ENCODE data around the gene ZNF630. TPM values are rescaled to one million over a fixed set of nuclear protein-coding genes. Genes with fewer than 3 reads are reported as not detected.
"Not testable (repeated sequence)": the region's sequence is repeated elsewhere in the genome, so short reads cannot be mapped to it uniquely, and the experiment has no call there.

ZNF630 gene
- total RNA-seq, 1 experiment from 2014 or later, result 4.4 TPM

- Histone ChIP-seq H3K9me2 (replicated peaks; ENCODE audit: low read length) (no peaks in the 10 kb centered on the region), H2AFZ (ENCODE audit: low read length) (no peak overlapping the region), H3K36me3 (ENCODE audit: low read depth, low read length) (no peaks in the 10 kb centered on the region), H3K4me3 (ENCODE audit: low read length) (no peak overlapping the region), H3K4me2 (ENCODE audit: low read length) (no peak overlapping the region), H3K4me1 (ENCODE audit: insufficient read depth, low read length) (no peaks in the 10 kb centered on the region), H3K79me2 (ENCODE audit: low read length) (no peaks in the 10 kb centered on the region), H3K9ac (ENCODE audit: low read length) (no peak overlapping the region), H4K20me1 (ENCODE audit: low read length) (no peaks in the 10 kb centered on the region), H3K27me3 (ENCODE audit: low read length) (no peaks in the 10 kb centered on the region), H3K9me3 (ENCODE audit: low read length) (no peaks in the 10 kb centered on the region), H3K27ac (ENCODE audit: low read length) (no peak overlapping the region), H3F3A (ENCODE audit: low read length, unreplicated experiment) (no peaks in the 10 kb centered on the region)
- DNase-seq (no peak), ATAC-seq (no peak)
- BruUV-seq (replicated peaks), result no TSS peak
- intact Hi-C loops (cut with micrococcal nuclease), result no loop called here
- CTCF ChIA-PET, result no interaction called here
- POLR2A ChIA-PET (ENCODE audit: unreplicated experiment), result no interaction called here
- TF ChIP-seq EZH2 (IDR thresholded peaks at IDR 0.05; ENCODE audit: low read length, unreplicated experiment) (no peak), EZH2phosphoT487 (IDR thresholded peaks at IDR 0.05; ENCODE audit: borderline replicate concordance, low read length) (no peak), CTCF (conservative IDR thresholded peaks at IDR 0.05; ENCODE audit: low read depth, low read length) (no peak)
Observed at GRCh38 chrX:48102874-48103374, 31.5 kb upstream of the ZNF630 start.

GRCh38 chrX:48101443-48101842 lies 30.0 kb upstream of the ZNF630 start:
- POLR2A ChIA-PET (ENCODE audit: unreplicated experiment), result no interaction called here

GRCh38 chrX:48092558-48092957 lies 21.1 kb upstream of the ZNF630 start:
- POLR2A ChIA-PET (ENCODE audit: unreplicated experiment); ATAC-seq; H3K27ac ChIP-seq (ENCODE audit: low read length); H3K9ac ChIP-seq (ENCODE audit: low read length); intact Hi-C loops (cut with micrococcal nuclease); BruUV-seq (replicated peaks); H3K27me3 ChIP-seq (ENCODE audit: low read length); H4K20me1 ChIP-seq (ENCODE audit: low read length); H3K79me2 ChIP-seq (ENCODE audit: low read length); H3K4me3 ChIP-seq (ENCODE audit: low read length); H3K4me2 ChIP-seq (ENCODE audit: low read length); H2AFZ ChIP-seq (ENCODE audit: low read length); H3K9me3 ChIP-seq (ENCODE audit: low read length); H3K36me3 ChIP-seq (ENCODE audit: low read depth, low read length); CTCF ChIA-PET; H3F3A ChIP-seq (ENCODE audit: low read length, unreplicated experiment); DNase-seq; H3K9me2 ChIP-seq (replicated peaks; ENCODE audit: low read length): not testable (repeated sequence)
- H3K4me1 ChIP-seq (ENCODE audit: insufficient read depth, low read length), result peaks cover 12% of the 10 kb centered on the region

More at GRCh38 chrX:48101443-48101842, 30.0 kb upstream of the ZNF630 start:
- CTCF ChIA-PET, result no interaction called here
- DNase-seq (no peak), ATAC-seq (no peak)
- Histone ChIP-seq H3K9ac (ENCODE audit: low read length) (no peak overlapping the region), H3K4me2 (ENCODE audit: low read length) (no peak overlapping the region), H2AFZ (ENCODE audit: low read length) (no peak overlapping the region), H3K4me1 (ENCODE audit: insufficient read depth, low read length) (no peaks in the 10 kb centered on the region), H3K27ac (ENCODE audit: low read length) (no peak overlapping the region), H3K36me3 (ENCODE audit: low read depth, low read length) (no peaks in the 10 kb centered on the region), H4K20me1 (ENCODE audit: low read length) (no peaks in the 10 kb centered on the region), H3K9me2 (replicated peaks; ENCODE audit: low read length) (no peaks in the 10 kb centered on the region), H3K9me3 (ENCODE audit: low read length) (no peaks in the 10 kb centered on the region), H3F3A (ENCODE audit: low read length, unreplicated experiment) (no peaks in the 10 kb centered on the region), H3K79me2 (ENCODE audit: low read length) (no peaks in the 10 kb centered on the region), H3K27me3 (ENCODE audit: low read length) (no peaks in the 10 kb centered on the region), H3K4me3 (ENCODE audit: low read length) (no peak overlapping the region)
- intact Hi-C loops (cut with micrococcal nuclease), result no loop called here
- no peak for TF ChIP-seq EZH2 (IDR thresholded peaks at IDR 0.05; ENCODE audit: low read length, unreplicated experiment)
- no peak for TF ChIP-seq CTCF (conservative IDR thresholded peaks at IDR 0.05; ENCODE audit: low read depth, low read length)
- no peak for TF ChIP-seq EZH2phosphoT487 (IDR thresholded peaks at IDR 0.05; ENCODE audit: borderline replicate concordance, low read length)
- BruUV-seq (replicated peaks), result no TSS peak

Data from PC-3 (cell line).